ENCODE data around the gene PRPF40A.

Gene PRPF40A

DNA sequence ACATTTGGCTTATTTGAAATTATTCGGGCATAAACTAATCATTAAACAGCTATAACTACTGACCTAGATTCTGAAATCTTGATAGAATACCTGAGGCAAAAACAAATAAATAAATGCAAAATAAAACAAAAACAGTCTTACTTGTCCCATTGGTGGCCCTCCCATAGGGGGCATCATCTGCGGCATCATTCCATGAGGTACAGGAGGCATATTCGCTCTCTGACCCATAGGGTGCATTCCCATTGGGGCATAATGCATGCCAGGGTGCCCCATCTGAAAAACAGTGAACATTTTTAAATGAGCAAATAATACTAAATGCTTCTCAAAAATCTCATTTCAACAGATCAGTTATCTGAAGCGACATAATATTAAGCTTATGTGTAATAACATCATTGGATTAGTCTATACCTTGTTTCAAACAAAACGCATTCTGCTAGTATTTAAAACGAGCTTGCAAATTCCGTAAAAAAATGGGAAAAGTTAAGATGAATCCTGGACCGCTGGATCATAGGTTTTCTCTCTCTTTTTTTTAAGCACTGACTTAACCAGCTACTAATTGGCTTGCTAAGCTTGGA is 1.3 kb downstream of the PRPF40A start:
- TF ChIP-seq, protein P1, sequence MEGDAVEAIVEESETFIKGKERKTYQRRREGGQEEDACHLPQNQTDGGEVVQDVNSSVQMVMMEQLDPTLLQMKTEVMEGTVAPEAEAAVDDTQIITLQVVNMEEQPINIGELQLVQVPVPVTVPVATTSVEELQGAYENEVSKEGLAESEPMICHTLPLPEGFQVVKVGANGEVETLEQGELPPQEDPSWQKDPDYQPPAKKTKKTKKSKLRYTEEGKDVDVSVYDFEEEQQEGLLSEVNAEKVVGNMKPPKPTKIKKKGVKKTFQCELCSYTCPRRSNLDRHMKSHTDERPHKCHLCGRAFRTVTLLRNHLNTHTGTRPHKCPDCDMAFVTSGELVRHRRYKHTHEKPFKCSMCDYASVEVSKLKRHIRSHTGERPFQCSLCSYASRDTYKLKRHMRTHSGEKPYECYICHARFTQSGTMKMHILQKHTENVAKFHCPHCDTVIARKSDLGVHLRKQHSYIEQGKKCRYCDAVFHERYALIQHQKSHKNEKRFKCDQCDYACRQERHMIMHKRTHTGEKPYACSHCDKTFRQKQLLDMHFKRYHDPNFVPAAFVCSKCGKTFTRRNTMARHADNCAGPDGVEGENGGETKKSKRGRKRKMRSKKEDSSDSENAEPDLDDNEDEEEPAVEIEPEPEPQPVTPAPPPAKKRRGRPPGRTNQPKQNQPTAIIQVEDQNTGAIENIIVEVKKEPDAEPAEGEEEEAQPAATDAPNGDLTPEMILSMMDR (IDR thresholded peaks at IDR 0.05; ENCODE audit: insufficient read depth, low read depth, low read length, missing control alignments), result peak; percentile 65
- peak; percentile 62 for DNase-seq (ENCODE audit: low read depth)
- peak overlapping the region; percentile 93 for H3K4me3 ChIP-seq (ENCODE audit: low read depth, low read length)

DNA sequence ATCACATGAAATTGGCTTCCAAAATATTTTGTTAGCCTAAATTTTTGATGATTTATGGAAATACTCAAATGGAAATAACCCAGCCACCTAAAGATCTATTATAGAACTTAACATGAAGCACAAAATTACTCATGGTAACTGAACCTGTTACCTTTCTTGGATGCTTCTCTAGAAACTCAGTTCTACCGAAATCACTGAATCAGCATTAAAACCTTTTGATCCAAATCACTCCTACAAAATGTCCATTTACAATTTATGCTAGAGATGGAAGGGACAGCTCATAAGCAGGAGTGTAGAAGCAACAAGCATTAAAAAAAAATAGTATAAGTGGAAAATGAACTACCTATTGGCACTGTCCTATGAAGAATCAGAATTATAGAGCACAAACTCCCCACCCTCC is 2.1 kb downstream of the PRPF40A start:
- no peak for DNase-seq (ENCODE audit: low read depth)
- H3K4me3 ChIP-seq (ENCODE audit: low read depth, low read length), result 0 out of 2 replicates have a peak overlapping the region, but pooled peaks have one; percentile 93
- TF ChIP-seq, protein P1 (IDR thresholded peaks at IDR 0.05; ENCODE audit: insufficient read depth, low read depth, low read length, missing control alignments), result no peak

DNA sequence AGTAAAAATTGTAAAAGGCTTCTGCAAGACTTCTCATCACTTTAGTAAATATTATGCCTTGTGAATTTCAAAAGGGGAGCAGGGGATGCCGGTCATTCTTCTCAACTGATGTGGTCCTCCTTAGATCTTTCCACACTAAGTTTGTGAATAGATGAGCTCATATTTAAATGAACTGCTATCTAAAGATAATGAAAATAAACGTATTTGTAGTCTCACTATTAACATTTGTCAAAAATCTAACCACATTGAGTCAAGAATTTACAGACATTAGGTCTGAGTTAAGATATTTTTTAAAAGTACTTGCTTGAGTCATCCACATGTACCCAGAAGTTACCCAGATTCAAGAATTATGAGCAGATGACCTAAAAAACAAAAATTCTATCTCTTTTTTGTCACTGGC is 6.5 kb downstream of the PRPF40A start:
- no peak overlapping the region for H3K4me3 ChIP-seq (ENCODE audit: low read depth, low read length)
- DNase-seq (ENCODE audit: low read depth), result no peak
- TF ChIP-seq, protein P1 (IDR thresholded peaks at IDR 0.05; ENCODE audit: insufficient read depth, low read depth, low read length, missing control alignments), result no peak

DNA sequence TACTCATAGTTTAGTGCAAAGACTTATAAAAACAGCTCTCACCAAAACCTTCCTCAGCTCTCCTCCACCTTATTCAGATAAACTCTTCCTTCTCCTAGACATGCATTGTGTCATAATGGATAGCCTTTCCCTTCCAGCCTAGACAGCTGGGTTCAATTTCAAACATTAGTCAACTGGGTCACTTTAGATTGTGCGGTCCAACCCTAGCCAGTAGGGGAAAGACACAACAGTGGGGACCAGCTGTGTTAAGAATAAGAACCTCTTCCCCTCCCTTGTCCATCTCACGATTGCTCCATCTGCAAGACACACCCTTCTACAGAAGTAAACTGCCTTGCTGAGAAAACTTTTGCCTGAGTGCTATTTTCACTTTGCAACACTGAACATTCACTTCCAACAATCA is 8.5 kb downstream of the PRPF40A start:
- TF ChIP-seq, protein P1 (IDR thresholded peaks at IDR 0.05; ENCODE audit: insufficient read depth, low read depth, low read length, missing control alignments), result no peak
- no peak for DNase-seq (ENCODE audit: low read depth)
- H3K4me3 ChIP-seq (ENCODE audit: low read depth, low read length), result no peak overlapping the region

DNA sequence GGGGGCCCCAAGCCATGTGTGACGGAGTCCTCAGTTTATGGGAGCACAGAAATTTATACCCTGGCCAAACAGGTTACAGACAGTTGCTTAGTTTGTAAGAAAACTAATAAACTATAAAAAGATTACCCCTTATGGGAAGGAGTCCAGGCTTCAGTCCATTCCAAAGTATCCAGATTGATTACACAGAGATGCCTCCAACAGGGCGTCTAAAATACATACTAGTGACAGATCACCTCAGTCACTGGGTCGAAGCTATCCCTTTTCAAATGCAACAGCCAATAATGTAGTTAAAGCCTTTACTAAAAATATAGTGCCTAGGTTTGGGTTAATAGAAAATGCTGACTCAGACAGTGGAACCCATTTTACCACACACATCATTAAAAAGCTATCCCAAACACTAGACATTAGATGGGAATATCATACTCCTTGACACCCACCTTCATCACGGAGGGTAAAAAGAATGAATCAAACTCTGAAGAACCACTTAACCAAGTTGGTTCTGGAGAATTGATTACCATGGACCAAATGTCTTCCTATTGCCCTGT is 10.7 kb downstream of the PRPF40A start:
- H3K4me3 ChIP-seq (ENCODE audit: low read depth, low read length), result no peak overlapping the region
- TF ChIP-seq, protein P1 (IDR thresholded peaks at IDR 0.05; ENCODE audit: insufficient read depth, low read depth, low read length, missing control alignments), result no peak
- no peak for DNase-seq (ENCODE audit: low read depth)

DNA sequence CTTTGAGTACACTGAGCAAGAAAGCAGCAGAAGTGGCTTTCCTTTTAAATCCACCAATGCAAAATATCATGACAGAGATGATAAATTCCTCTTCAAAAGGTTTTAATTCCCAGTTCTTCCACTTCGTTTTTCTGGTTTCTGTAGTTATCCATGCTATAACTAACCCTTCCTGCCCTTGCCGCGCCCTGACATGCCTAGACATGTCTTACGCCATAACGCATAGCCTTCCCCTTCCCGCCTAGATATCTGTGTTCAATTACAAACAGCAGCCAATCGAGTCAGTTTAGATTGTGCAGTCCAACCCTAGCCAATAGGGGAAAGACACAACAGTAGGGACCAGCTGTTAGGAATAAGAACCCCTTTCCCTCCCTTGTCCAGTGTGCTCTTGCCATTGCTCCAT is 16.1 kb downstream of the PRPF40A start:
- TF ChIP-seq, protein P1 (IDR thresholded peaks at IDR 0.05; ENCODE audit: insufficient read depth, low read depth, low read length, missing control alignments), result no peak
- no peak for DNase-seq (ENCODE audit: low read depth)
- H3K4me3 ChIP-seq (ENCODE audit: low read depth, low read length), result no peak overlapping the region

DNA sequence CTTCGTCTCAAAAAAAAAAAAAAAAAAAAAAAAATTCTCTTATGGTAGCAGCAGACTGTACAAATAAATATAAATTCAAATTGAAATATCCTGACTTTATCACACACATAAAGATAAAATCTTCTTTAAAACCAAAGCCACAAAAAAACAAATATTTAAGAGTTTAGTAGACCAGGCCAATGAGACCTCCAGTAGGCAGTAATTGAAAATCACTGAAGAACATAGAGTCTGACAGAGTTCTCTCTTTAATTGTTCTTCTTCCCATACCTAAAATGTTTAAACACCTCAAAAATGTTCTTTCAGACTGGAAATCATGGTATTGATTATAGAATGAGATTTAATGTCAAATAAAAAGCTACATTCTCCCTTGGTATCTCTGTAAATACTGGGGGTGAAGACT is 20.8 kb downstream of the PRPF40A start:
- H3K4me3 ChIP-seq (ENCODE audit: low read depth, low read length), result no peak overlapping the region

More for the DNA sequence above, 20.8 kb downstream of the PRPF40A start:
- no peak for DNase-seq (ENCODE audit: low read depth)
- TF ChIP-seq, protein P1 (IDR thresholded peaks at IDR 0.05; ENCODE audit: insufficient read depth, low read depth, low read length, missing control alignments), result no peak

Data from GM12865 (cell line).